Measurements from ENCODE around the gene UNC119. TPM values are rescaled to one million over a fixed set of nuclear protein-coding genes. Genes with fewer than 3 reads are reported as not detected.

Gene UNC119
- total RNA-seq, 2 experiments from 2014 or later = 43.6 to 44.8 TPM

- Mint-ChIP-seq H3K9me3 (no peaks in the 10 kb centered on the region), H3K36me3 (ENCODE audit: low read depth) (no peaks in the 10 kb centered on the region), H3K27ac (no peak overlapping the region), H3K27me3 (no peaks in the 10 kb centered on the region), H3K4me1 (ENCODE audit: low read depth) (no peaks in the 10 kb centered on the region), H3K4me3 (no peak overlapping the region)
- no peak for DNase-seq
- TF ChIP-seq CTCF (IDR thresholded peaks at IDR 0.05) = no peak
- ChIA-PET CTCF (interaction anchor here (1.6 to 2.4 kb wide), 2 partner anchors 13 to 39 kb away, joined by 6 to 10 read pairs; no protein-coding TSS in a partner anchor), POLR2A (no interaction called here)
- no peak for ATAC-seq
- intact Hi-C loops (cut with micrococcal nuclease) = no loop called here
Measured at GRCh38 chr17:28534740-28535375, 17.6 kb downstream of the UNC119 start.

GRCh38 chr17:28533091-28533807, 19.2 kb downstream of the UNC119 start:
- intact Hi-C loops (cut with micrococcal nuclease) = no loop called here
- TF ChIP-seq CTCF (IDR thresholded peaks at IDR 0.05) = no peak
- Mint-ChIP-seq H3K27ac (no peak overlapping the region), H3K36me3 (ENCODE audit: low read depth) (no peaks in the 10 kb centered on the region), H3K4me1 (ENCODE audit: low read depth) (no peaks in the 10 kb centered on the region), H3K9me3 (no peaks in the 10 kb centered on the region), H3K4me3 (no peak overlapping the region), H3K27me3 (no peaks in the 10 kb centered on the region)
- ATAC-seq (no peak), DNase-seq (no peak)
- CTCF ChIA-PET = no interaction called here
- POLR2A ChIA-PET = no interaction called here

- Mint-ChIP-seq H3K4me3 (no peak overlapping the region), H3K27me3 (no peaks in the 10 kb centered on the region), H3K9me3 (no peaks in the 10 kb centered on the region), H3K4me1 (ENCODE audit: low read depth) (no peaks in the 10 kb centered on the region), H3K36me3 (ENCODE audit: low read depth) (no peaks in the 10 kb centered on the region), H3K27ac (no peak overlapping the region)
- CTCF ChIA-PET = interaction anchor here (1.3 to 2.0 kb wide), 3 partner anchors 8 to 116 kb away, joined by 4 to 7 read pairs (median 6); no protein-coding TSS in a partner anchor
- no peak for TF ChIP-seq CTCF (IDR thresholded peaks at IDR 0.05)
- ATAC-seq (no peak), DNase-seq (no peak)
- POLR2A ChIA-PET = no interaction called here
- intact Hi-C loops (cut with micrococcal nuclease) = no loop called here
Measured at GRCh38 chr17:28532050-28532960, 20.1 kb downstream of the UNC119 start.

- intact Hi-C loops (cut with micrococcal nuclease) = no loop called here
- no peaks in the 10 kb centered on the region for H3K4me1 Mint-ChIP-seq (ENCODE audit: low read depth)
- ChIA-PET POLR2A (no interaction called here), CTCF (interaction anchor here (1.3 to 2.0 kb wide), 3 partner anchors 10 to 115 kb away, joined by 4 to 7 read pairs (median 6); no protein-coding TSS in a partner anchor)
- H3K4me3 Mint-ChIP-seq = no peak overlapping the region
- no peaks in the 10 kb centered on the region for H3K27me3 Mint-ChIP-seq
- no peaks in the 10 kb centered on the region for H3K9me3 Mint-ChIP-seq
- TF ChIP-seq CTCF (IDR thresholded peaks at IDR 0.05) = no peak
- DNase-seq (no peak), ATAC-seq (no peak)
- no peaks in the 10 kb centered on the region for H3K36me3 Mint-ChIP-seq (ENCODE audit: low read depth)
- H3K27ac Mint-ChIP-seq = no peak overlapping the region
Measured at GRCh38 chr17:28530926-28531325, 21.5 kb downstream of the UNC119 start.

All from activated CD8-positive, alpha-beta T cell treated with anti-CD3 and anti-CD28 coated beads for 36 hours (primary cell).